ENCODE data around the gene TRRAP.

GRCh38 chr7:99014113-99014985 is 136.0 kb downstream of the TRRAP start:
- TF ChIP-seq CTCF (IDR thresholded peaks at IDR 0.05) (no peak), KDM1A (IDR thresholded peaks at IDR 0.05; ENCODE audit: low read depth) (no peak), RAD21 (conservative IDR thresholded peaks at IDR 0.05 in 1 of 2, IDR thresholded peaks at IDR 0.05 in 1 of 2) (no peak), KDM5A (IDR thresholded peaks at IDR 0.05) (no peak), JUN (IDR thresholded peaks at IDR 0.05) (no peak), POLR2A (IDR thresholded peaks at IDR 0.05; ENCODE audit: low read length) (no peak)
- TF ChIP-seq, protein P1, sequence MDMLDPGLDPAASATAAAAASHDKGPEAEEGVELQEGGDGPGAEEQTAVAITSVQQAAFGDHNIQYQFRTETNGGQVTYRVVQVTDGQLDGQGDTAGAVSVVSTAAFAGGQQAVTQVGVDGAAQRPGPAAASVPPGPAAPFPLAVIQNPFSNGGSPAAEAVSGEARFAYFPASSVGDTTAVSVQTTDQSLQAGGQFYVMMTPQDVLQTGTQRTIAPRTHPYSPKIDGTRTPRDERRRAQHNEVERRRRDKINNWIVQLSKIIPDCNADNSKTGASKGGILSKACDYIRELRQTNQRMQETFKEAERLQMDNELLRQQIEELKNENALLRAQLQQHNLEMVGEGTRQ (IDR thresholded peaks at IDR 0.05) = no peak
